ENCODE results near the gene TRIM43B.

DNA sequence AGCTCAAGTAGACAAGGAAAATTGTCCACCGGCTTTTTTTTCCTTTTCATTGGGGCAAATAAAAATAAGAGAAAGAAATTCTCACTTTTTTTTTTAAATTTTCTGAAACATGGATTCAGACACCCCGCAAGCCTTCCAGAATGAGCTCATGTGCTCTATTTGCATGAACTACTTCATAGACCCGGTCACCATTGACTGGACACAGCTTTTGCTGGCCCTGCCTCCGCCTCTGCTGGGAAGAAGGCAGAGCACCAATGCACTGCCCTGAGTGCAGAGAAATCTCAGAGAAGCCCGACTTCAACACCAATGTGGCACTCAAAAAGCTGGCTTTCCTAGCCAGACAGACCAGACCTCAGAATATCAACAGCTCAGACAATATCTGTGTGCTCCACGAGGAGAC lies 30.2 kb upstream of the TRIM43B start:
- TF ChIP-seq, protein P1, sequence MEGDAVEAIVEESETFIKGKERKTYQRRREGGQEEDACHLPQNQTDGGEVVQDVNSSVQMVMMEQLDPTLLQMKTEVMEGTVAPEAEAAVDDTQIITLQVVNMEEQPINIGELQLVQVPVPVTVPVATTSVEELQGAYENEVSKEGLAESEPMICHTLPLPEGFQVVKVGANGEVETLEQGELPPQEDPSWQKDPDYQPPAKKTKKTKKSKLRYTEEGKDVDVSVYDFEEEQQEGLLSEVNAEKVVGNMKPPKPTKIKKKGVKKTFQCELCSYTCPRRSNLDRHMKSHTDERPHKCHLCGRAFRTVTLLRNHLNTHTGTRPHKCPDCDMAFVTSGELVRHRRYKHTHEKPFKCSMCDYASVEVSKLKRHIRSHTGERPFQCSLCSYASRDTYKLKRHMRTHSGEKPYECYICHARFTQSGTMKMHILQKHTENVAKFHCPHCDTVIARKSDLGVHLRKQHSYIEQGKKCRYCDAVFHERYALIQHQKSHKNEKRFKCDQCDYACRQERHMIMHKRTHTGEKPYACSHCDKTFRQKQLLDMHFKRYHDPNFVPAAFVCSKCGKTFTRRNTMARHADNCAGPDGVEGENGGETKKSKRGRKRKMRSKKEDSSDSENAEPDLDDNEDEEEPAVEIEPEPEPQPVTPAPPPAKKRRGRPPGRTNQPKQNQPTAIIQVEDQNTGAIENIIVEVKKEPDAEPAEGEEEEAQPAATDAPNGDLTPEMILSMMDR (conservative IDR thresholded peaks at IDR 0.05), result no peak
- TF ChIP-seq ZFX (IDR thresholded peaks at IDR 0.05), result no peak
